HEK293 (cell line): ENCODE data around the gene BRMS1L.

Experiments used
- MYNN ChIP-seq: fragments of 450-650 bp; formaldehyde crosslinking; IDR thresholded peaks from 2 replicates; pipeline ENCODE4 v1.5.1; 2016; ENCODE audit warnings: missing biosample characterization, missing genetic modification characterization, borderline replicate concordance
- ZFHX2 ChIP-seq: fragments of 450-650 bp; formaldehyde crosslinking; conservative IDR thresholded peaks from 2 replicates; pipeline ENCODE4 v1.5.1; 2016; ENCODE audit warnings: missing biosample characterization, missing genetic modification characterization
- ZFP37 ChIP-seq: fragments of 450-650 bp; formaldehyde crosslinking; IDR thresholded peaks from 2 replicates; pipeline ENCODE4 v1.5.1; 2016; ENCODE audit warnings: missing biosample characterization, missing genetic modification characterization
- ZNF341 ChIP-seq: fragments of 450-650 bp; formaldehyde crosslinking; IDR thresholded peaks from 2 replicates; pipeline ENCODE4; 2016; ENCODE audit warnings: low read depth, missing biosample characterization, missing genetic modification characterization
- ZNF354C ChIP-seq: fragments of 450-650 bp; formaldehyde crosslinking; IDR thresholded peaks from 2 replicates; pipeline ENCODE4 v1.5.1; 2016; ENCODE audit warnings: missing biosample characterization, missing genetic modification characterization, low read depth, borderline replicate concordance
- ZNF391 ChIP-seq: fragments of 450-650 bp; formaldehyde crosslinking; IDR thresholded peaks from 2 replicates; pipeline ENCODE4 v1.5.1; 2016; ENCODE audit warnings: low read depth, missing biosample characterization, missing genetic modification characterization, borderline replicate concordance
- ZNF416 ChIP-seq: fragments of 450-650 bp; formaldehyde crosslinking; IDR thresholded peaks from 2 replicates; pipeline ENCODE4 v1.5.1; 2016; ENCODE audit warnings: missing biosample characterization, missing genetic modification characterization
- ZNF433 ChIP-seq: fragments of 450-650 bp; formaldehyde crosslinking; IDR thresholded peaks from 2 replicates; pipeline ENCODE4 v1.5.1; 2016; ENCODE audit warnings: missing biosample characterization, missing genetic modification characterization, low read depth
- ZNF48 ChIP-seq: fragments of 450-650 bp; formaldehyde crosslinking; IDR thresholded peaks from 2 replicates; pipeline ENCODE4 v1.5.1; 2016; ENCODE audit warnings: missing biosample characterization, missing genetic modification characterization
- ZNF548 ChIP-seq: fragments of 450-650 bp; formaldehyde crosslinking; IDR thresholded peaks from 2 replicates; pipeline ENCODE4 v1.5.1; 2016; ENCODE audit warnings: missing biosample characterization, missing genetic modification characterization
- ZNF623 ChIP-seq: fragments of 450-650 bp; formaldehyde crosslinking; IDR thresholded peaks from 2 replicates; pipeline ENCODE4 v1.5.1; 2016; ENCODE audit warnings: missing biosample characterization, missing genetic modification characterization
- ZNF660 ChIP-seq: fragments of 450-650 bp; IDR thresholded peaks from 2 replicates; pipeline ENCODE4 v1.5.1; 2018; ENCODE audit warnings: missing biosample characterization, mild to moderate bottlenecking, missing genetic modification characterization
- TF ChIP-seq, protein P1 (sequence below): fragments of 450-650 bp; formaldehyde crosslinking; IDR thresholded peaks from 2 replicates; pipeline ENCODE4 v1.5.1; 2016; ENCODE audit warnings: missing biosample characterization, missing genetic modification characterization
- TF ChIP-seq, protein P2 (sequence below): sonication (generic); formaldehyde crosslinking; IDR thresholded peaks from 2 replicates; pipeline ENCODE4 v1.8.1; 2022; ENCODE audit warnings: mild to moderate bottlenecking, moderate library complexity, missing genetic modification reagents
- TF ChIP-seq, protein P3 (sequence below): fragments of 450-650 bp; formaldehyde crosslinking; IDR thresholded peaks from 2 replicates; pipeline ENCODE4 v1.5.1; 2016; ENCODE audit warnings: missing biosample characterization, missing genetic modification characterization
- TF ChIP-seq, protein P4 (sequence below): fragments of 450-650 bp; formaldehyde crosslinking; IDR thresholded peaks from 2 replicates; pipeline ENCODE4; 2016; ENCODE audit warnings: missing biosample characterization, missing genetic modification characterization
- TF ChIP-seq, protein P5 (sequence below): fragments of 450-650 bp; formaldehyde crosslinking; IDR thresholded peaks from 2 replicates; pipeline ENCODE4 v1.5.1; 2016; ENCODE audit warnings: missing biosample characterization, missing genetic modification characterization
- TF ChIP-seq, protein P6 (sequence below): fragments of 450-650 bp; formaldehyde crosslinking; IDR thresholded peaks from 2 replicates; pipeline ENCODE4 v1.5.1; 2017; ENCODE audit warnings: missing biosample characterization, missing genetic modification characterization
- TF ChIP-seq, protein P7 (sequence below): fragments of 450-650 bp; IDR thresholded peaks from 2 replicates; pipeline ENCODE4 v1.5.1; 2018; ENCODE audit warnings: missing biosample characterization, missing genetic modification characterization
- TF ChIP-seq, protein P8 (sequence below): fragments of 450-650 bp; formaldehyde crosslinking; IDR thresholded peaks from 2 replicates; pipeline ENCODE4 v1.5.1; 2016; ENCODE audit warnings: missing biosample characterization, missing genetic modification characterization
- TF ChIP-seq, protein P9 (sequence below): fragments of 450-650 bp; formaldehyde crosslinking; IDR thresholded peaks from 2 replicates; pipeline ENCODE4 v1.5.1; 2016; ENCODE audit warnings: missing biosample characterization, missing genetic modification characterization

The BRMS1L gene

DNA sequence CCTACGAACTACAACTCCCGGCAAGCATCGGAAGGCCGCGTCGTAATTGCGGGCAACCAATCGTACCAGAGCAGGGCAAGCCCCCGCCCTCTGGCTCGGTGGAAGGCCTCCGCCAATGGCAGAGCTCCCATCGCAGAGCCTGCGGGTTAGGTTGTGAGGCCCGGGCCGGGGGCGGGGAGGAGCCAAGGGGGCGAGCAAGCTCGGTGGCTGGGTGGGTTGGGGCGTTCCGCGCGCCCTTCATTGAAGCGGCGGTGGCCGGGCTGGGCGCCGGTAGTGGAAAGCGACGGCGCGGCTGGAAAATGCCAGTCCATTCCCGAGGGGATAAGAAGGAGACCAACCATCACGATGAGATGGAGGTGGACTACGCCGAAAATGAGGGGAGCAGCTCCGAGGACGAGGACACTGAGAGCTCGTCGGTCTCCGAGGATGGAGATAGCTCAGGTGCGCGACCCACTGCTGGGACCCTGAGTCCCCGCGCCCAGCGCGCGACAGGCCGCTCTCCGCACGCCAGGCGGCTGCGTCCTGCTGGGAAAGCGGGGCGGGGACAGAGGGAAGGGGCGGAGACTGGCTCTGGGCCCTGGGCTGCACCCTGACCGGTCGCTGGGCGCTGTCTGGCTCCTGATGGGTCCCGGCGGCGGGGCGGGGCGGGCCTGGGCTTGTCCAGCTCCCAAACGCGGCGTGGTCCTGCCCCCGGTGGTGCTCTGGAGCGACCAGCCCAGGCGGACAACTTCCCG is at the start of gene BRMS1L (continued):
- TF ChIP-seq, protein P1, sequence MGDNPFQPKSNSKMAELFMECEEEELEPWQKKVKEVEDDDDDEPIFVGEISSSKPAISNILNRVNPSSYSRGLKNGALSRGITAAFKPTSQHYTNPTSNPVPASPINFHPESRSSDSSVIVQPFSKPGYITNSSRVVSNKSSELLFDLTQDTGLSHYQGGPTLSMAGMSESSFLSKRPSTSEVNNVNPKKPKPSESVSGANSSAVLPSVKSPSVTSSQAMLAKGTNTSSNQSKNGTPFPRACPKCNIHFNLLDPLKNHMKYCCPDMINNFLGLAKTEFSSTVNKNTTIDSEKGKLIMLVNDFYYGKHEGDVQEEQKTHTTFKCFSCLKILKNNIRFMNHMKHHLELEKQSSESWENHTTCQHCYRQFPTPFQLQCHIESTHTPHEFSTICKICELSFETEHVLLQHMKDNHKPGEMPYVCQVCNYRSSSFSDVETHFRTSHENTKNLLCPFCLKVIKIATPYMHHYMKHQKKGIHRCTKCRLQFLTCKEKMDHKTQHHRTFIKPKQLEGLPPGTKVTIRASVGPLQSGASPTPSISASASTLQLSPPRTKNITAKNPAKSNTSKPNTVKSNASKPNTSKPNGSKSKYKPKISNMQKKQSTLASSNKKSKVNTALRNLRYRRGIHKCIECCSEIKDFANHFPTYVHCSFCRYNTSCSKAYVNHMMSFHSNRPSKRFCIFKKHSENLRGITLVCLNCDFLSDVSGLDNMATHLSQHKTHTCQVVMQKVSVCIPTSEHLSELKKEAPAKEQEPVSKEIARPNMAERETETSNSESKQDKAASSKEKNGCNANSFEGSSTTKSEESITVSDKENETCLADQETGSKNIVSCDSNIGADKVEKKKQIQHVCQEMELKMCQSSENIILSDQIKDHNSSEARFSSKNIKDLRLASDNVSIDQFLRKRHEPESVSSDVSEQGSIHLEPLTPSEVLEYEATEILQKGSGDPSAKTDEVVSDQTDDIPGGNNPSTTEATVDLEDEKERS (tag by site-specific recombination), result no peak
- TF ChIP-seq, protein P2, sequence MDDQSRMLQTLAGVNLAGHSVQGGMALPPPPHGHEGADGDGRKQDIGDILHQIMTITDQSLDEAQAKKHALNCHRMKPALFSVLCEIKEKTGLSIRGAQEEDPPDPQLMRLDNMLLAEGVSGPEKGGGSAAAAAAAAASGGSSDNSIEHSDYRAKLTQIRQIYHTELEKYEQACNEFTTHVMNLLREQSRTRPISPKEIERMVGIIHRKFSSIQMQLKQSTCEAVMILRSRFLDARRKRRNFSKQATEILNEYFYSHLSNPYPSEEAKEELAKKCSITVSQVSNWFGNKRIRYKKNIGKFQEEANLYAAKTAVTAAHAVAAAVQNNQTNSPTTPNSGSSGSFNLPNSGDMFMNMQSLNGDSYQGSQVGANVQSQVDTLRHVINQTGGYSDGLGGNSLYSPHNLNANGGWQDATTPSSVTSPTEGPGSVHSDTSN, result 0 out of 2 replicates have a peak, but pooled peaks have one; percentile 32
- TF ChIP-seq ZNF48 (no peak), ZFHX2 (tag by site-specific recombination) (peak; percentile 59), ZNF548 (no peak), ZNF623 (tag by site-specific recombination) (no peak), ZNF341 (tag by site-specific recombination) (peak; percentile 44; the same call in 1 of the 2 replicates), ZNF416 (no peak), ZNF391 (tag by site-specific recombination) (peak; percentile 87; the same call in 1 of the 2 replicates), ZNF660 (peak; percentile 58; the same call in 1 of the 2 replicates), MYNN (no peak), ZNF354C (no peak), ZNF433 (no peak), ZFP37 (tag by site-specific recombination) (no peak)
- TF ChIP-seq, protein P3, sequence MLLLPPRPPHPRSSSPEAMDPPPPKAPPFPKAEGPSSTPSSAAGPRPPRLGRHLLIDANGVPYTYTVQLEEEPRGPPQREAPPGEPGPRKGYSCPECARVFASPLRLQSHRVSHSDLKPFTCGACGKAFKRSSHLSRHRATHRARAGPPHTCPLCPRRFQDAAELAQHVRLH (tag by site-specific recombination), result peak; percentile 68; the same call in 1 of the 2 replicates
- TF ChIP-seq, protein P4, sequence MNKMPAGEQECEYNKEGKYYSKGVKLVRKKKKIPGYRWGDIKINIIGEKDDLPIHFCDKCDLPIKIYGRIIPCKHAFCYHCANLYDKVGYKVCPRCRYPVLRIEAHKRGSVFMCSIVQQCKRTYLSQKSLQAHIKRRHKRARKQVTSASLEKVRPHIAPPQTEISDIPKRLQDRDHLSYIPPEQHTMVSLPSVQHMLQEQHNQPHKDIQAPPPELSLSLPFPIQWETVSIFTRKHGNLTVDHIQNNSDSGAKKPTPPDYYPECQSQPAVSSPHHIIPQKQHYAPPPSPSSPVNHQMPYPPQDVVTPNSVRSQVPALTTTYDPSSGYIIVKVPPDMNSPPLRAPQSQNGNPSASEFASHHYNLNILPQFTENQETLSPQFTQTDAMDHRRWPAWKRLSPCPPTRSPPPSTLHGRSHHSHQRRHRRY (tag by site-specific recombination), result no peak
- TF ChIP-seq, protein P5, sequence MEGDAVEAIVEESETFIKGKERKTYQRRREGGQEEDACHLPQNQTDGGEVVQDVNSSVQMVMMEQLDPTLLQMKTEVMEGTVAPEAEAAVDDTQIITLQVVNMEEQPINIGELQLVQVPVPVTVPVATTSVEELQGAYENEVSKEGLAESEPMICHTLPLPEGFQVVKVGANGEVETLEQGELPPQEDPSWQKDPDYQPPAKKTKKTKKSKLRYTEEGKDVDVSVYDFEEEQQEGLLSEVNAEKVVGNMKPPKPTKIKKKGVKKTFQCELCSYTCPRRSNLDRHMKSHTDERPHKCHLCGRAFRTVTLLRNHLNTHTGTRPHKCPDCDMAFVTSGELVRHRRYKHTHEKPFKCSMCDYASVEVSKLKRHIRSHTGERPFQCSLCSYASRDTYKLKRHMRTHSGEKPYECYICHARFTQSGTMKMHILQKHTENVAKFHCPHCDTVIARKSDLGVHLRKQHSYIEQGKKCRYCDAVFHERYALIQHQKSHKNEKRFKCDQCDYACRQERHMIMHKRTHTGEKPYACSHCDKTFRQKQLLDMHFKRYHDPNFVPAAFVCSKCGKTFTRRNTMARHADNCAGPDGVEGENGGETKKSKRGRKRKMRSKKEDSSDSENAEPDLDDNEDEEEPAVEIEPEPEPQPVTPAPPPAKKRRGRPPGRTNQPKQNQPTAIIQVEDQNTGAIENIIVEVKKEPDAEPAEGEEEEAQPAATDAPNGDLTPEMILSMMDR, result peak; percentile 76
- TF ChIP-seq, protein P6, sequence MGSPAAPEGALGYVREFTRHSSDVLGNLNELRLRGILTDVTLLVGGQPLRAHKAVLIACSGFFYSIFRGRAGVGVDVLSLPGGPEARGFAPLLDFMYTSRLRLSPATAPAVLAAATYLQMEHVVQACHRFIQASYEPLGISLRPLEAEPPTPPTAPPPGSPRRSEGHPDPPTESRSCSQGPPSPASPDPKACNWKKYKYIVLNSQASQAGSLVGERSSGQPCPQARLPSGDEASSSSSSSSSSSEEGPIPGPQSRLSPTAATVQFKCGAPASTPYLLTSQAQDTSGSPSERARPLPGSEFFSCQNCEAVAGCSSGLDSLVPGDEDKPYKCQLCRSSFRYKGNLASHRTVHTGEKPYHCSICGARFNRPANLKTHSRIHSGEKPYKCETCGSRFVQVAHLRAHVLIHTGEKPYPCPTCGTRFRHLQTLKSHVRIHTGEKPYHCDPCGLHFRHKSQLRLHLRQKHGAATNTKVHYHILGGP, result no peak
- TF ChIP-seq, protein P7, sequence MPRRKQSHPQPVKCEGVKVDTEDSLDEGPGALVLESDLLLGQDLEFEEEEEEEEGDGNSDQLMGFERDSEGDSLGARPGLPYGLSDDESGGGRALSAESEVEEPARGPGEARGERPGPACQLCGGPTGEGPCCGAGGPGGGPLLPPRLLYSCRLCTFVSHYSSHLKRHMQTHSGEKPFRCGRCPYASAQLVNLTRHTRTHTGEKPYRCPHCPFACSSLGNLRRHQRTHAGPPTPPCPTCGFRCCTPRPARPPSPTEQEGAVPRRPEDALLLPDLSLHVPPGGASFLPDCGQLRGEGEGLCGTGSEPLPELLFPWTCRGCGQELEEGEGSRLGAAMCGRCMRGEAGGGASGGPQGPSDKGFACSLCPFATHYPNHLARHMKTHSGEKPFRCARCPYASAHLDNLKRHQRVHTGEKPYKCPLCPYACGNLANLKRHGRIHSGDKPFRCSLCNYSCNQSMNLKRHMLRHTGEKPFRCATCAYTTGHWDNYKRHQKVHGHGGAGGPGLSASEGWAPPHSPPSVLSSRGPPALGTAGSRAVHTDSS (tag by site-specific recombination), result no peak
- TF ChIP-seq, protein P8, sequence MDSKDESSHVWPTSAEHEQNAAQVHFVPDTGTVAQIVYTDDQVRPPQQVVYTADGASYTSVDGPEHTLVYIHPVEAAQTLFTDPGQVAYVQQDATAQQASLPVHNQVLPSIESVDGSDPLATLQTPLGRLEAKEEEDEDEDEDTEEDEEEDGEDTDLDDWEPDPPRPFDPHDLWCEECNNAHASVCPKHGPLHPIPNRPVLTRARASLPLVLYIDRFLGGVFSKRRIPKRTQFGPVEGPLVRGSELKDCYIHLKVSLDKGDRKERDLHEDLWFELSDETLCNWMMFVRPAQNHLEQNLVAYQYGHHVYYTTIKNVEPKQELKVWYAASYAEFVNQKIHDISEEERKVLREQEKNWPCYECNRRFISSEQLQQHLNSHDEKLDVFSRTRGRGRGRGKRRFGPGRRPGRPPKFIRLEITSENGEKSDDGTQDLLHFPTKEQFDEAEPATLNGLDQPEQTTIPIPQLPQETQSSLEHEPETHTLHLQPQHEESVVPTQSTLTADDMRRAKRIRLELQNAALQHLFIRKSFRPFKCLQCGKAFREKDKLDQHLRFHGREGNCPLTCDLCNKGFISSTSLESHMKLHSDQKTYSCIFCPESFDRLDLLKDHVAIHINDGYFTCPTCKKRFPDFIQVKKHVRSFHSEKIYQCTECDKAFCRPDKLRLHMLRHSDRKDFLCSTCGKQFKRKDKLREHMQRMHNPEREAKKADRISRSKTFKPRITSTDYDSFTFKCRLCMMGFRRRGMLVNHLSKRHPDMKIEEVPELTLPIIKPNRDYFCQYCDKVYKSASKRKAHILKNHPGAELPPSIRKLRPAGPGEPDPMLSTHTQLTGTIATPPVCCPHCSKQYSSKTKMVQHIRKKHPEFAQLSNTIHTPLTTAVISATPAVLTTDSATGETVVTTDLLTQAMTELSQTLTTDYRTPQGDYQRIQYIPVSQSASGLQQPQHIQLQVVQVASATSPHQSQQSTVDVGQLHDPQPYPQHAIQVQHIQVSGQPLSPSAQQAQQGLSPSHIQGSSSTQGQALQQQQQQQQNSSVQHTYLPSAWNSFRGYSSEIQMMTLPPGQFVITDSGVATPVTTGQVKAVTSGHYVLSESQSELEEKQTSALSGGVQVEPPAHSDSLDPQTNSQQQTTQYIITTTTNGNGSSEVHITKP (tag by site-specific recombination), result peak; percentile 83
- TF ChIP-seq, protein P9, sequence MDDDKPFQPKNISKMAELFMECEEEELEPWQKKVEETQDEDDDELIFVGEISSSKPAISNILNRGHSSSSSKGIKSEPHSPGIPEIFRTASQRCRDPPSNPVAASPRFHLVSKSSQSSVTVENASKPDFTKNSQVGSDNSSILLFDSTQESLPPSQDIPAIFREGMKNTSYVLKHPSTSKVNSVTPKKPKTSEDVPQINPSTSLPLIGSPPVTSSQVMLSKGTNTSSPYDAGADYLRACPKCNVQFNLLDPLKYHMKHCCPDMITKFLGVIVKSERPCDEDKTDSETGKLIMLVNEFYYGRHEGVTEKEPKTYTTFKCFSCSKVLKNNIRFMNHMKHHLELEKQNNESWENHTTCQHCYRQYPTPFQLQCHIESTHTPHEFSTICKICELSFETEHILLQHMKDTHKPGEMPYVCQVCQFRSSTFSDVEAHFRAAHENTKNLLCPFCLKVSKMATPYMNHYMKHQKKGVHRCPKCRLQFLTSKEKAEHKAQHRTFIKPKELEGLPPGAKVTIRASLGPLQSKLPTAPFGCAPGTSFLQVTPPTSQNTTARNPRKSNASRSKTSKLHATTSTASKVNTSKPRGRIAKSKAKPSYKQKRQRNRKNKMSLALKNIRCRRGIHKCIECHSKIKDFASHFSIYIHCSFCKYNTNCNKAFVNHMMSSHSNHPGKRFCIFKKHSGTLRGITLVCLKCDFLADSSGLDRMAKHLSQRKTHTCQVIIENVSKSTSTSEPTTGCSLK (tag by site-specific recombination), result no peak
